Germinal center (tissue), 1 donor: ENCODE measurements around the gene BAZ1B.
A peak's percentile ranks its signal among the peaks of the same experiment; 100 is the strongest.
"Not testable (repeated sequence)": the region's sequence is repeated elsewhere in the genome, so short reads cannot be mapped to it uniquely, and the experiment has no call there.

Source experiments
- DNase-seq: peaks from one replicate; pipeline ENCODE4 v3.0.0; 2012; ENCODE audit warnings: mixed read lengths, low spot score

BAZ1B gene

DNA sequence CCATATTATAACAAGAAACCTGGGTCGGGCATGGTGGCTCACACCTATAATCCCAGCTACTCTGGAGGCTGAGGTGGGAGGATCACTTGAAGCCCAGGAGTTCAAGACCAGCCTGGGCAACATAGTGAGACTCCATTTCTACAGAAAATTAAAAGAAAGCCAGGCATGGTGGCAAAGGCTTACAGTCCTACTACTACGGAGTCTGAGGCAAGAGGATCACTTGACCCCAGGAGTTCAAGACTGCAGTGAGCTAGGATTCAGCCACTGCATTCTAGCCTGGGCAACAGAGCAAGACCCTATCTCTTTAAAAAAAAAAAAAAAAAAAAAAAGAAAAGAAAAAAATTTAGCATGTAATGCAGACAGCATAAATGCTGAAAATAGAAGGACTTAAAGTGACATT, 16.4 kb upstream of the BAZ1B start:
- DNase-seq: not testable (repeated sequence)

DNA sequence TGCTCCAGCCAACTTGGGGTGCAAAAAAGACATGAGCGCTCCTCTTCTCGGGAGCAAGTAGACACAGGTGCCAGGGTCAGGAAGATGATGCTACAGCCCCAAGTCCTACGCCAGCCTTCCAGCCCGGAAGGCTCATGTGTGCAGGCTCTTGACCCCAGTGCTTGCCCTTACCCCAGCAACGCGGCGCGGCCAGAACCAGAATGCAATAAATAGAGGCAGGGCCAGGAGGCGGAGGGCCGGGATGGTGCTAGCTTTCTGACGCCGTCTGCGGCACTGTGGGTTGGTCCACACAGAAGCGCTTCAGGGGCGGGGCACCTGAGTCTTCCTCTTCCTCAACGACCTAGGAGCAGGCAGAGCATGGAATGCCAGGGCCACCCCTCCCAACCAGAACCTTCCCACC, 15.0 kb upstream of the BAZ1B start:
- no peak for DNase-seq

DNA sequence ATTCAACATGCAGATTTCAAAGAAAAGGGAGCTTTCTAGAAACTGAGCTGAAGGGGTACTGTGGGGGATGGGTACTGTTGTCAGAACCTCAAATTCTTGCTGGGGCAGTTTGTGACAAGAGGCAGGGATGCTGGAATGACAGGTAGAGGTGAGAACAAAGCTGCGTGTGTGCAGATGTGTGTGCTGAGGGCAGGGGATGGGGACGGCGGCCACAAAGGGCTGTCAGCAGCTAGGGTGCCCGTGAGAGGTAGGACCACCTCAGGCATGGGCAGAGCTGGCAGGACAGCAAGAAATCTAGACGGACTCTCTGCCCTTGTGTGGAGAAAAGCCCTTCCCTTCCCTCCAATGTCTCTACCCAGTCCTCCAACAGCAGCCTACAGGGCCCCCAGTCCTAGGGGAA, 14.4 kb upstream of the BAZ1B start:
- DNase-seq: no peak

GRCh38 chr7:73535918-73536317, 13.8 kb upstream of the BAZ1B start:
- DNase-seq: not testable (repeated sequence)

DNA sequence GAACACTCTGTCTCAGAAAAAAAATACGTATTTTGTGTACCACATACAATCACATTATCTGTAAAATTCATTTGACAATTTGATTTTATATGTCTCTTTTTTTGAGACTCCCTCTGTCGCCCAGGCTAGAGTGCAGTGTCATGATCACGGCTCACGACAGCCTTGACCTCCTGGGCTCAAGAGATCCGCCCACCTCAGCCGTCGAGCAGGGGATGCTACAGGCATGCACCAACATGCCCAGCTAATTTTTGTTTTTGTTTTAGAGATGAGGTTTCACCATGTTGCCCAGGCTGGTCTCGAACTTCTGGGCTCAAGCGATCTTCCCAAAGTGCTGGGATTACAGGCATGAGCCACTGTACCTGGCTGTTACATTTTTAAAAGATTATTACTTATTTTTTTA, 11.6 kb upstream of the BAZ1B start:
- DNase-seq: no peak

DNA sequence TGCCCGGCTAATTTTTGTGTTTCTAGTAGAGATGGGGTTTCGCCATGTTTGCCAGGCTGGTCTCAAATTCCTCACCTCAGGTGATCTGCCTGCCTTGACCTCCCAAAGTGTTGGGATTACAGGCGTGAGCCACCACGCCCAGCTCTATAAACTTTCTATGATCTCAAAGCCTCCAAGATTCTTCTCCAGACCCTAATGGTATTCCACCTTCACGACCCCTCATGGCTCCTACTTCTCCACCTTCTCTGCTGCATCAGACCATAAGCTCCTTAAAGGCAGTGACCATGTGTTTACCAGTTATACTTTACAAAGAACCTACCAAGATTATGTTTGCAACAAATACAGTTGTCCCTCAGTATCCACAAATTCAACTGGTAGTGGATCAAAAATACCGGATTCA, 10.1 kb upstream of the BAZ1B start:
- DNase-seq: no peak

DNA sequence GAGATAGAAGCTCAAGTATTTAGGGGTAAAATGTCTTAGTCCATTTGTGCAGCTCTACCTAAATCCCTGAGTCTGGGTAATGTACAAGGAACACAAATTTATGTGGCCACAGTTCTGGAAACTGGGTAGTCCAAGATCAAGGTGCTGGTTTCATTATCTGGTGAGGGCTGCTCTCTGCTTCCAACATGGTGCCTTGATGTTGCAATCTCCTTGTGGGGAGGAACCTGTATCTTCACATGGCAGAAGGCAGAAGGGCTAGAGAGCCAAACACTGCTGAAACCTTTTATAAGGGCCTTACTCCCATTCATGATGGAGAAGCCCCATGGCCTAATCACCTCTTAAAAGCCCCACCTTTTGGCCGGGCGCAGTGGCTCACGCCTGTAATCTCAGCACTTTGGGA, 8.7 kb upstream of the BAZ1B start:
- no peak for DNase-seq

GRCh38 chr7:73526896-73527821, 5.1 kb upstream of the BAZ1B start:
- peak; percentile 22 for DNase-seq

DNA sequence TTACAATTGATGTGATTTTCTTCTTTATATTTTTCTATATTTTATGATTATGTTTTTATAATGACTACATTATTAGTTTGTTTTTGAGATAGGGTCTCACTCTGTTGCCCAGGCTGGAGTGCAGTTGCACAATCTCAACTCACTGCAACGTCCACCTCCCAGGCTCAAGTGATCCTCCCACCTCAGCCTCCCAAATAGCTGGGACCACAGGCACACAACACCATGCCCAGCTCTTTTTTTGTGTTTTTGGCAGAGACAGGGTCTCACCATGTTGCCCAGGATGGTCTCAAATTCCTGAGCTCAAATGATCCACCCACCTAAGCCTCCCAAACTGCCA, 4.0 kb upstream of the BAZ1B start:
- not testable (repeated sequence) for DNase-seq

GRCh38 chr7:73521636-73522104, 423 bp downstream of the BAZ1B start:
- DNase-seq: peak; percentile 83

DNA sequence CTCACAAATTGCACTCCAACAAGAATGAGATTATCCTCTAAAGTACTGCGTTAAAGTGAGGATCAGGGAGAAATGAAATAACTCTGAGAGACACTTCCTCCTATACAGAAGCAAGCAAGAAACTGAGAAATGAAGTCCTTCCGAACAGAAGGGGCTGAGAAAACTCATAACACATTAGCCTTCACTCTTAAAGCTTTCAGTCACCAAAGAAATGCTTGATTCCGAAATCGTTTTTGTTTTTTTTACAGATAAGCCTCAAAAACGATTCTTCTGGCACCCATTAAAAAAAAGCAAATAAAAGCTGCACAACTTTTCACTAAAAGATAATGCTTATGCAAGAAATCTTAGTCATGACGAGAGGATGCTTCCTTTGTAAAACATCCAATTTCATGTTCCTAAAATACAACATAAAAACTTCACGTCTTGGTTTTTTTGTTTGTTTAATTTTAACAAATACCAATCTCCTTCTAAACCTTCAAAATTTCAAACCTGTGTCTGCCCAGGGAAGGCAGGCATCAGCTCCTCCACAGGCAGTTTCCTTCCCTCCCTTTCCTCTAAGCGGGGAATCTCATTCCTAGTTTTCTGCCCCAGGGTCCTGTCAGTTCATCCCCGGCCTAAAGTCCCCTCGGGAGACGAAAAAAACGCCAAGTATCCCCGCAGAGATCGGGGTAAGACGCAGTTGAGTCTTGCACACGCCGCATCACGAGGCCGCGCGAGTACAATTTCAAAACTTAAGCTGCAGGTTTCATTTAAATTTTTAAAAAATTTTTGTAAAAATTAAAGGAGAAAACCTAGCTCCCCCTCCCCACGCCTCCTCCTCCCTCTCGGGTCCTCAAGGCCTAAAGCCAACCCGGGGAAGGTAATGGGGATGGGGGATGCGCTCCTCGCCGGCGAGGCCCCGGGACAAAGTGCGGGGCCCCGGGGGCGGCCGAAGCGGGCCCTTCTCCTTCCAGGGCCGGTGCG, 1.1 kb downstream of the BAZ1B start:
- DNase-seq: peak; percentile 16

GRCh38 chr7:73519867-73520672, 2.0 kb downstream of the BAZ1B start:
- DNase-seq: no peak

DNA sequence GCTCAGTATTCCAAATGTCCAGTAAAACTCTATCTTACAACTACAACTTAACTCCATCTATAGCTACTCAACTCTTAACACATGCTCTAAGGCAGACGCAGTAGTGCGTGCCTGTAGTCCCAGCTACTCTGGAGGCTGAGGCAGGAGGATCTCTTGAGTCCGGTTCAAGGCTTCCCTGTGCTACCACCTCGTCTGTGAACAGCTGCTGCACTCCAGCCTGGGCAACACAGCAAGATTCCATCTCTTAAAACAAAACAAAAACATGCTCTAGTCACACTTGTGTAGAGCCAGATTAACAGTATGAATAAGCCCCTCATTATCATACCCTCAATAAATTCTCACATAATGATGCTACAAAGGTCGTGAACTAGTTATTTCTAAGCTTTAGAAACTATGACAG, 3.6 kb downstream of the BAZ1B start:
- no peak for DNase-seq

GRCh38 chr7:73517241-73517995, 4.7 kb downstream of the BAZ1B start:
- DNase-seq: no peak

- no peak for DNase-seq
Observed at GRCh38 chr7:73515178-73515577, 6.9 kb downstream of the BAZ1B start.

- no peak for DNase-seq
Observed at GRCh38 chr7:73512018-73512780, 9.9 kb downstream of the BAZ1B start.

DNA sequence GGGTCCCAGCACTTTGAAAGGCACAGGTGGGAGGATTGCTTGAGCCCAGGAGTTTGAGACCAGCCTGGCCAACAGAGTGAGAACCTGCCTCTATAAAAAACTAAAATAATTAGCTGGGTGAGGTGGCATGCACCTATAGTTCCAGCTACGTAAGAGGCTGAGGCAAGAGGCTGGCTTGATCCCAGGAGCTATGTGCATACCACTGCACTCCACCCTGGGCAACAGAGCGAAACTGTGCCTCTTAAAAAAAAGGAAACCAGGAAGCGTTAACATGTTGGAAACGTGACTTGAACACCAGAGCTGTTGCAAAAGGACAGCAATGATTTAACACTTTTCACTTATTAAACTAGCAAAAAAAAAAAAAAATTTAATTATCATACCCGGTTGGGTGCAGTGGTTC, 12.6 kb downstream of the BAZ1B start:
- no peak for DNase-seq

DNA sequence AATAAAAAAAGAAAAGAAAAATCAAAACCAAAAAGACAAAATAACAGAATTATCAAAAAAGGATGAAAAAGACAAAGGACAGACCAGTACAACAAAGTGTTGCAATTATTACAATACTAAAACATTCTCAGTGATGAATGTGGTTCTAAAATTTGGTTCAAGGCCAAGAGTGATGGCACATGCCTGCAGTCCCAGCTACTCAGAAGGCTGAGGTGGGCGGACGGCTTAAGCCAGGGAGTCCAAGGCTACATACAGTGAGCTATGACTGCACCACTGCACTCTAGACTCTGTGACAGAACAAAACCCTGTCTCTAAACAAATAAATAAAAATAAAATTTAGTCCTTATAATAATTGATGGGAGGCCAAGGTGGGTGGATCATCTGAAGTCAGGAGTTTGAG, 14.5 kb downstream of the BAZ1B start:
- DNase-seq: no peak

GRCh38 chr7:73504920-73505319, 17.2 kb downstream of the BAZ1B start:
- DNase-seq: no peak

DNA sequence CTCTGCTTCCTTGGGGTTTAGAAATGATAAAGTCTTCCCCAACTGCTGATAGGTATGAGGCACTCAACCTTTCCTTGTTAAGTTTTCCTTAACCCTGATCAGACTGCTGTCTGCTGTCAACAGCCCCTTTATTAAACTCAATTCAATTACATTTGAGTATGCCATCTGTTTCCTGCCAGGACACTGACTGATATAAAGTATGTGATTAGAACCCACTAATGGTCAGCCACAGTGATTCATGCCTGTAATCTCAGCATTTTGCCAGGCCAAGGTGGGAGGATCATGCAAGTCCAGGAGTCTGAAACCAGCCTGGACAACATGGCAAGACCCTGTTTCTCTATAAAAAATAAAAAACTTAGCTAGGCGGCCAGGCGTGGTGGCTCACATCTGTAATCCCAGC, 18.1 kb downstream of the BAZ1B start:
- no peak for DNase-seq

GRCh38 chr7:73503229-73503628, 18.9 kb downstream of the BAZ1B start:
- DNase-seq: no peak
